Measurements from ENCODE around the gene PRRG2. TPM values are rescaled to one million over a fixed set of nuclear protein-coding genes. Genes with fewer than 3 reads are reported as not detected.

PRRG2 gene
- total and polyA plus RNA-seq, 2 experiments from 2014 or later, result 2.0 to 3.8 TPM

DNA sequence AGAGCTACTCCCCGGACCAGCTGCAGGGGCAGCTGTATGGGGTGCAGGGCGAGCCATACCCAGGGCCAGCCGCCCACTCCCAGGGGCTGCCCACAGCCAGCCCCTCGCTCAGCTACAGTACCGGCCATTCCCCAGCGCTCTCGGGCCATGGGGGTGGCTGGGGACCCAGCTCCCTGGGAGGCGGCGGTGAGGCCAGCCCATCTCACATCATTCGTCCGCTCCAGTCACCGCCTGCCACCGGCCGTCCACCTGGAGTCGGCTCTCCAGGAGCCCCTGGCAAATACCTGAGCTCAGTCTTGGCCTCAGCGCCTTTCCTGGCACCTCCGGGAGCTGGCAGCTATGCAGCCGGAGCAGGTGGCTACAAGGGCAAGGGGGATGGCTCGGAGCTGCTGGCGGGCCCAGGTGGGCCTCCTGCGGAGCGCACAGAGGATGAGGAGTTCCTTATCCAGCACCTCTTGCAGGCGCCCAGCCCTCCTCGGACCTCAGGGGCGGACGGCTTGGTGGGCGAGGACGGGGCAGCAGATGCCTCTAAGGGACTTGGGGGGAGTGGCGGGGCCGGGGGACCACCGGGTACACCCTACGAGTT lies 14.8 kb downstream of the PRRG2 start:
- ATAC-seq (no peak), DNase-seq (ENCODE audit: low spot score) (no peak)
- Histone ChIP-seq H3K4me2 (no peak overlapping the region), H3K9me2 (ENCODE audit: insufficient read depth) (no peaks in the 10 kb centered on the region), H3K4me3 (no peak overlapping the region), H3K27me3 (ENCODE audit: insufficient read depth) (no peaks in the 10 kb centered on the region), H3F3A (replicated peaks; ENCODE audit: low read depth) (peaks cover 26% of the 10 kb centered on the region), H3K79me2 (replicated peaks; ENCODE audit: insufficient read depth) (peaks cover 71% of the 10 kb centered on the region), H4K20me1 (replicated peaks; ENCODE audit: insufficient read depth) (peaks cover 7% of the 10 kb centered on the region), H3K4me1 (ENCODE audit: insufficient read depth) (peaks cover 5% of the 10 kb centered on the region; the same call in 1 of the 2 replicates), H2AFZ (no peak overlapping the region), H3K27ac (ENCODE audit: low read depth) (no peak overlapping the region), H3K36me3 (ENCODE audit: insufficient read depth) (peaks cover 24% of the 10 kb centered on the region)
- Mint-ChIP-seq H3K27me3 (ENCODE audit: insufficient read depth, low read depth, poor library complexity) (peaks cover 30% of the 10 kb centered on the region), H3K36me3 (ENCODE audit: low read depth) (peaks cover 60% of the 10 kb centered on the region), H3K9me3 (no peaks in the 10 kb centered on the region; the same call in 2 of the 3 replicates), H3K4me3 (no peak overlapping the region), H3K27ac (no peak overlapping the region), H3K4me1 (peaks cover 9% of the 10 kb centered on the region)
- TF ChIP-seq NANOG (IDR thresholded peaks at IDR 0.05; ENCODE audit: borderline replicate concordance) (no peak), EZH2phosphoT487 (IDR thresholded peaks at IDR 0.05; ENCODE audit: unreplicated experiment) (no peak), CREB1 (CRISPR knock-in tag; IDR thresholded peaks at IDR 0.05; ENCODE audit: low read depth) (no peak), ZNF114 (CRISPR knock-in tag; IDR thresholded peaks at IDR 0.05) (no peak), POLR2AphosphoS5 (IDR thresholded peaks at IDR 0.05; ENCODE audit: low read depth) (no peak), ZNF331 (CRISPR knock-in tag; IDR thresholded peaks at IDR 0.05; ENCODE audit: low read depth) (no peak), JUNB (IDR thresholded peaks at IDR 0.05; ENCODE audit: unreplicated experiment) (no peak), STAT1 (IDR thresholded peaks at IDR 0.05; ENCODE audit: unreplicated experiment) (no peak), EZH2 (IDR thresholded peaks at IDR 0.05; ENCODE audit: low read depth, unreplicated experiment) (no peak)
- TF ChIP-seq, protein P1, sequence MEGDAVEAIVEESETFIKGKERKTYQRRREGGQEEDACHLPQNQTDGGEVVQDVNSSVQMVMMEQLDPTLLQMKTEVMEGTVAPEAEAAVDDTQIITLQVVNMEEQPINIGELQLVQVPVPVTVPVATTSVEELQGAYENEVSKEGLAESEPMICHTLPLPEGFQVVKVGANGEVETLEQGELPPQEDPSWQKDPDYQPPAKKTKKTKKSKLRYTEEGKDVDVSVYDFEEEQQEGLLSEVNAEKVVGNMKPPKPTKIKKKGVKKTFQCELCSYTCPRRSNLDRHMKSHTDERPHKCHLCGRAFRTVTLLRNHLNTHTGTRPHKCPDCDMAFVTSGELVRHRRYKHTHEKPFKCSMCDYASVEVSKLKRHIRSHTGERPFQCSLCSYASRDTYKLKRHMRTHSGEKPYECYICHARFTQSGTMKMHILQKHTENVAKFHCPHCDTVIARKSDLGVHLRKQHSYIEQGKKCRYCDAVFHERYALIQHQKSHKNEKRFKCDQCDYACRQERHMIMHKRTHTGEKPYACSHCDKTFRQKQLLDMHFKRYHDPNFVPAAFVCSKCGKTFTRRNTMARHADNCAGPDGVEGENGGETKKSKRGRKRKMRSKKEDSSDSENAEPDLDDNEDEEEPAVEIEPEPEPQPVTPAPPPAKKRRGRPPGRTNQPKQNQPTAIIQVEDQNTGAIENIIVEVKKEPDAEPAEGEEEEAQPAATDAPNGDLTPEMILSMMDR (conservative IDR thresholded peaks at IDR 0.05; ENCODE audit: low read depth in 2 of 2), result no peak
- TF ChIP-seq, protein P2, sequence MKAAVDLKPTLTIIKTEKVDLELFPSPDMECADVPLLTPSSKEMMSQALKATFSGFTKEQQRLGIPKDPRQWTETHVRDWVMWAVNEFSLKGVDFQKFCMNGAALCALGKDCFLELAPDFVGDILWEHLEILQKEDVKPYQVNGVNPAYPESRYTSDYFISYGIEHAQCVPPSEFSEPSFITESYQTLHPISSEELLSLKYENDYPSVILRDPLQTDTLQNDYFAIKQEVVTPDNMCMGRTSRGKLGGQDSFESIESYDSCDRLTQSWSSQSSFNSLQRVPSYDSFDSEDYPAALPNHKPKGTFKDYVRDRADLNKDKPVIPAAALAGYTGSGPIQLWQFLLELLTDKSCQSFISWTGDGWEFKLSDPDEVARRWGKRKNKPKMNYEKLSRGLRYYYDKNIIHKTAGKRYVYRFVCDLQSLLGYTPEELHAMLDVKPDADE (IDR thresholded peaks at IDR 0.05), result no peak
- TF ChIP-seq, protein P3, sequence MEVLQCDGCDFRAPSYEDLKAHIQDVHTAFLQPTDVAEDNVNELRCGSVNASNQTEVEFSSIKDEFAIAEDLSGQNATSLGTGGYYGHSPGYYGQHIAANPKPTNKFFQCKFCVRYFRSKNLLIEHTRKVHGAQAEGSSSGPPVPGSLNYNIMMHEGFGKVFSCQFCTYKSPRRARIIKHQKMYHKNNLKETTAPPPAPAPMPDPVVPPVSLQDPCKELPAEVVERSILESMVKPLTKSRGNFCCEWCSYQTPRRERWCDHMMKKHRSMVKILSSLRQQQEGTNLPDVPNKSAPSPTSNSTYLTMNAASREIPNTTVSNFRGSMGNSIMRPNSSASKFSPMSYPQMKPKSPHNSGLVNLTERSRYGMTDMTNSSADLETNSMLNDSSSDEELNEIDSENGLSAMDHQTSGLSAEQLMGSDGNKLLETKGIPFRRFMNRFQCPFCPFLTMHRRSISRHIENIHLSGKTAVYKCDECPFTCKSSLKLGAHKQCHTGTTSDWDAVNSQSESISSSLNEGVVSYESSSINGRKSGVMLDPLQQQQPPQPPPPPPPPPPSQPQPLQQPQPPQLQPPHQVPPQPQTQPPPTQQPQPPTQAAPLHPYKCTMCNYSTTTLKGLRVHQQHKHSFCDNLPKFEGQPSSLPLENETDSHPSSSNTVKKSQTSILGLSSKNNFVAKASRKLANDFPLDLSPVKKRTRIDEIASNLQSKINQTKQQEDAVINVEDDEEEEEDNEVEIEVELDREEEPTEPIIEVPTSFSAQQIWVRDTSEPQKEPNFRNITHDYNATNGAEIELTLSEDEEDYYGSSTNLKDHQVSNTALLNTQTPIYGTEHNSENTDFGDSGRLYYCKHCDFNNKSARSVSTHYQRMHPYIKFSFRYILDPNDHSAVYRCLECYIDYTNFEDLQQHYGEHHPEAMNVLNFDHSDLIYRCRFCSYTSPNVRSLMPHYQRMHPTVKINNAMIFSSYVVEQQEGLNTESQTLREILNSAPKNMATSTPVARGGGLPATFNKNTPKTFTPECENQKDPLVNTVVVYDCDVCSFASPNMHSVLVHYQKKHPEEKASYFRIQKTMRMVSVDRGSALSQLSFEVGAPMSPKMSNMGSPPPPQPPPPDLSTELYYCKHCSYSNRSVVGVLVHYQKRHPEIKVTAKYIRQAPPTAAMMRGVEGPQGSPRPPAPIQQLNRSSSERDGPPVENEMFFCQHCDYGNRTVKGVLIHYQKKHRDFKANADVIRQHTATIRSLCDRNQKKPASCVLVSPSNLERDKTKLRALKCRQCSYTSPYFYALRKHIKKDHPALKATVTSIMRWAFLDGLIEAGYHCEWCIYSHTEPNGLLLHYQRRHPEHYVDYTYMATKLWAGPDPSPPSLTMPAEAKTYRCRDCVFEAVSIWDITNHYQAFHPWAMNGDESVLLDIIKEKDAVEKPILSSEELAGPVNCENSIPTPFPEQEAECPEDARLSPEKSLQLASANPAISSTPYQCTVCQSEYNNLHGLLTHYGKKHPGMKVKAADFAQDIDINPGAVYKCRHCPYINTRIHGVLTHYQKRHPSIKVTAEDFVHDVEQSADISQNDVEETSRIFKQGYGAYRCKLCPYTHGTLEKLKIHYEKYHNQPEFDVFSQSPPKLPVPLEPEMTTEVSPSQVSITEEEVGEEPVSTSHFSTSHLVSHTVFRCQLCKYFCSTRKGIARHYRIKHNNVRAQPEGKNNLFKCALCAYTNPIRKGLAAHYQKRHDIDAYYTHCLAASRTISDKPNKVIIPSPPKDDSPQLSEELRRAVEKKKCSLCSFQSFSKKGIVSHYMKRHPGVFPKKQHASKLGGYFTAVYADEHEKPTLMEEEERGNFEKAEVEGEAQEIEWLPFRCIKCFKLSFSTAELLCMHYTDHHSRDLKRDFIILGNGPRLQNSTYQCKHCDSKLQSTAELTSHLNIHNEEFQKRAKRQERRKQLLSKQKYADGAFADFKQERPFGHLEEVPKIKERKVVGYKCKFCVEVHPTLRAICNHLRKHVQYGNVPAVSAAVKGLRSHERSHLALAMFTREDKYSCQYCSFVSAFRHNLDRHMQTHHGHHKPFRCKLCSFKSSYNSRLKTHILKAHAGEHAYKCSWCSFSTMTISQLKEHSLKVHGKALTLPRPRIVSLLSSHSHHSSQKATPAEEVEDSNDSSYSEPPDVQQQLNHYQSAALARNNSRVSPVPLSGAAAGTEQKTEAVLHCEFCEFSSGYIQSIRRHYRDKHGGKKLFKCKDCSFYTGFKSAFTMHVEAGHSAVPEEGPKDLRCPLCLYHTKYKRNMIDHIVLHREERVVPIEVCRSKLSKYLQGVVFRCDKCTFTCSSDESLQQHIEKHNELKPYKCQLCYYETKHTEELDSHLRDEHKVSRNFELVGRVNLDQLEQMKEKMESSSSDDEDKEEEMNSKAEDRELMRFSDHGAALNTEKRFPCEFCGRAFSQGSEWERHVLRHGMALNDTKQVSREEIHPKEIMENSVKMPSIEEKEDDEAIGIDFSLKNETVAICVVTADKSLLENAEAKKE (CRISPR knock-in tag; IDR thresholded peaks at IDR 0.05), result no peak
- TF ChIP-seq, protein P4, sequence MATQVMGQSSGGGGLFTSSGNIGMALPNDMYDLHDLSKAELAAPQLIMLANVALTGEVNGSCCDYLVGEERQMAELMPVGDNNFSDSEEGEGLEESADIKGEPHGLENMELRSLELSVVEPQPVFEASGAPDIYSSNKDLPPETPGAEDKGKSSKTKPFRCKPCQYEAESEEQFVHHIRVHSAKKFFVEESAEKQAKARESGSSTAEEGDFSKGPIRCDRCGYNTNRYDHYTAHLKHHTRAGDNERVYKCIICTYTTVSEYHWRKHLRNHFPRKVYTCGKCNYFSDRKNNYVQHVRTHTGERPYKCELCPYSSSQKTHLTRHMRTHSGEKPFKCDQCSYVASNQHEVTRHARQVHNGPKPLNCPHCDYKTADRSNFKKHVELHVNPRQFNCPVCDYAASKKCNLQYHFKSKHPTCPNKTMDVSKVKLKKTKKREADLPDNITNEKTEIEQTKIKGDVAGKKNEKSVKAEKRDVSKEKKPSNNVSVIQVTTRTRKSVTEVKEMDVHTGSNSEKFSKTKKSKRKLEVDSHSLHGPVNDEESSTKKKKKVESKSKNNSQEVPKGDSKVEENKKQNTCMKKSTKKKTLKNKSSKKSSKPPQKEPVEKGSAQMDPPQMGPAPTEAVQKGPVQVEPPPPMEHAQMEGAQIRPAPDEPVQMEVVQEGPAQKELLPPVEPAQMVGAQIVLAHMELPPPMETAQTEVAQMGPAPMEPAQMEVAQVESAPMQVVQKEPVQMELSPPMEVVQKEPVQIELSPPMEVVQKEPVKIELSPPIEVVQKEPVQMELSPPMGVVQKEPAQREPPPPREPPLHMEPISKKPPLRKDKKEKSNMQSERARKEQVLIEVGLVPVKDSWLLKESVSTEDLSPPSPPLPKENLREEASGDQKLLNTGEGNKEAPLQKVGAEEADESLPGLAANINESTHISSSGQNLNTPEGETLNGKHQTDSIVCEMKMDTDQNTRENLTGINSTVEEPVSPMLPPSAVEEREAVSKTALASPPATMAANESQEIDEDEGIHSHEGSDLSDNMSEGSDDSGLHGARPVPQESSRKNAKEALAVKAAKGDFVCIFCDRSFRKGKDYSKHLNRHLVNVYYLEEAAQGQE (IDR thresholded peaks at IDR 0.05; ENCODE audit: unreplicated experiment), result no peak
